Activated CD4-positive, alpha-beta T cell treated with anti-CD3 and anti-CD28 coated beads, Interleukin-2, amount 50 U/mL, for 1 hour (primary cell): ENCODE data around the gene NRIP1.

Experiments used
- DNase-seq: peaks from one replicate; pipeline ENCODE4 v3.0.0-alpha.2; 2020

The NRIP1 gene, protein sequence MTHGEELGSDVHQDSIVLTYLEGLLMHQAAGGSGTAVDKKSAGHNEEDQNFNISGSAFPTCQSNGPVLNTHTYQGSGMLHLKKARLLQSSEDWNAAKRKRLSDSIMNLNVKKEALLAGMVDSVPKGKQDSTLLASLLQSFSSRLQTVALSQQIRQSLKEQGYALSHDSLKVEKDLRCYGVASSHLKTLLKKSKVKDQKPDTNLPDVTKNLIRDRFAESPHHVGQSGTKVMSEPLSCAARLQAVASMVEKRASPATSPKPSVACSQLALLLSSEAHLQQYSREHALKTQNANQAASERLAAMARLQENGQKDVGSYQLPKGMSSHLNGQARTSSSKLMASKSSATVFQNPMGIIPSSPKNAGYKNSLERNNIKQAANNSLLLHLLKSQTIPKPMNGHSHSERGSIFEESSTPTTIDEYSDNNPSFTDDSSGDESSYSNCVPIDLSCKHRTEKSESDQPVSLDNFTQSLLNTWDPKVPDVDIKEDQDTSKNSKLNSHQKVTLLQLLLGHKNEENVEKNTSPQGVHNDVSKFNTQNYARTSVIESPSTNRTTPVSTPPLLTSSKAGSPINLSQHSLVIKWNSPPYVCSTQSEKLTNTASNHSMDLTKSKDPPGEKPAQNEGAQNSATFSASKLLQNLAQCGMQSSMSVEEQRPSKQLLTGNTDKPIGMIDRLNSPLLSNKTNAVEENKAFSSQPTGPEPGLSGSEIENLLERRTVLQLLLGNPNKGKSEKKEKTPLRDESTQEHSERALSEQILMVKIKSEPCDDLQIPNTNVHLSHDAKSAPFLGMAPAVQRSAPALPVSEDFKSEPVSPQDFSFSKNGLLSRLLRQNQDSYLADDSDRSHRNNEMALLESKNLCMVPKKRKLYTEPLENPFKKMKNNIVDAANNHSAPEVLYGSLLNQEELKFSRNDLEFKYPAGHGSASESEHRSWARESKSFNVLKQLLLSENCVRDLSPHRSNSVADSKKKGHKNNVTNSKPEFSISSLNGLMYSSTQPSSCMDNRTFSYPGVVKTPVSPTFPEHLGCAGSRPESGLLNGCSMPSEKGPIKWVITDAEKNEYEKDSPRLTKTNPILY (N-terminal part only)

DNA sequence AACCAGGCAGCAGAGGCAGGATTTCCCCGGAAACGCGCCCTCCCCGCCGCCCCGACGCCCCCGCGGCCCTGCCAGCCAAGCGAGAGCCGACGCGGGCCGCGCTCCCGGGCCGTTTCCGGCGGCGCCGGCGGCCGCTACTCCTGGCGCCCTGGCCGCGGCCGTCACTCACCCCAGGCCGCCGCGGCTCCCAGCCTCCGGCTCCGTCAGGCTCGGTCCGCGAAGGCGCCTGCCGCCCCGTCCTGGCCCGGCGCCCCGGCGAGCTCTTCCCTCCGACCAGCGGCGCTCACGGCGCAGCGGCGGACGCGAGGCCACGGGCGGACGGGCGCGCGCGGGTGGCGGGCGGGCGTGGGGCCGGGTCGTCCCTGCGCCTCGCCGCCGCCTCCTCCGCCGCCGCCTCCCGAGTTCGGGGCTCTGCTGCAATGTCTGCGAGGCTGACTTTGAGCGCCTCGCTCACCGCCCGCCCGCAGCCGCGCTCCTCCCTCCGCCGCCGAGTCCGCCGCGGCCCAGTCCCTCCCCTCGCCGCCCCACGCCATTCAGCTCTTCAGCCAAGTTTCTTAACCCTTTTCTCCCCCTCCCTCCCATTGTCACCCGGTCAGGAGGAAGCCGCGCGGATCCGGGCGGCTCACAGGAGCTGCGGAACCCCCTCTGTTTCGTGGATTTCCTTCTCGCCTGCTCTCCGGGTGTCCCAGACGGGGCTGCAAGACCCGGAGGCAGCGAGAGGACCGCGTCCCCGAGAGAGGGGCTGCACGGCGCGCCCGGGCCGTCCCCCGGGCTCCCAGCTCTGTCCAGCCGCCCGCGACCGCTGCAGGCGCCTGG lies at the start of gene NRIP1:
NRIP1 (minus strand) TSS at position 425 of the 816 bp plus-strand sequence. CDS start 96,808 bp downstream, outside the sequence.
- DNase-seq: peak; percentile 81

DNA sequence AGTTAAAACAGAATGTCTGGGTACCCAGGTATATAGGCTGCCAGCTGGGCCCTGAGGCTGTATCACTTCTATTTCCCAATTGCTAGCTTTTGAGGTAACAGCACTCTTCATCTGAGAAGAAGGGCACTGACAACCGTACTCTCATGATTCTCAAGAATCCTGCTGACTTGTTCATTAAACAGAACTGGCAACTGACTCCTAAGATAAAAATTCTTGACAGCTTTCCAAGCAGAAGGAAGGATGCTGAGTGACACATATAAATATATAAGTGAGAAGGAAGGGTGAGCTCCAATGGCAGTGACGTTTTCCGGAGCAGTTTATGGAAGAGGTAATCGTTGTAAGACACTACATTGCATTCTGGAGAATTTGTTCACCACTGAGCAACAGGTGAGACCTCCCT lies 48.1 kb upstream of the NRIP1 start:
- no peak for DNase-seq

DNA sequence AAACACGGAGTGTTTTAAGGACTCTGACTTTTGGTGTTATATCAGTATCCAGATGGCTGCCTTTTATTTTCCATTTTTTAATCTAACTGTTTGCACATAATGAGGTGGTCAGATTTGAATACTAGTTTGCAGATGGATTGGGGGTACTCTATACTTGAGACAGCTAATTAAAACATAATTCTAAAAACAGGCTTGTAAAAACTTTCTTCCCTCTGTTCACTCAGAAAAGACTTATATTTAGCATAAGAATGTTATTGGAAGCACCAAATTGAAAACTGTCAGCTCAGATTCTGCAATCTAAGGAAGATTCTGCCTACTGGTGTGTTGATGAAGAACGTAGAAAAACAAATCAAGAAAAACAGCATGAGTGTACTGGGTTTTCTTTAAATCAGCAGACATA lies 44.0 kb upstream of the NRIP1 start:
- no peak for DNase-seq

DNA sequence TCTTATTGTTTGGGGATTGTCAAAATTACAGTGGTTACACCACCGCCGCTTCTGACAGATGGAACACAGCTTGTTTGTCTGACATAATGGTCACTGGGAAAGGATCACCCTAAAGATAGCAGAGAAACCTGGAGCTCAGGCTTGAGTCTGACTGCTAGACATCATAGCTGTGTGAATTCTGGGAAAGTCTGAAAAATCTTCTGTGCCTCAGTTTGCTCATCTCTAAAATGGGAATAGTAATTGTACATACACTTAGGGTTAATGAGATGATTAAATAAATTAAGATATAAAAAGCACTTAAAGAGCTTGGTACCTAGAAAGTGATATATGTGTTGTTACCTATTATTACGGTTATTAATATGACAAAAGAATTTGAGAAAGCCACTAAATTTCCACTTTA lies 39.7 kb upstream of the NRIP1 start:
- no peak for DNase-seq

DNA sequence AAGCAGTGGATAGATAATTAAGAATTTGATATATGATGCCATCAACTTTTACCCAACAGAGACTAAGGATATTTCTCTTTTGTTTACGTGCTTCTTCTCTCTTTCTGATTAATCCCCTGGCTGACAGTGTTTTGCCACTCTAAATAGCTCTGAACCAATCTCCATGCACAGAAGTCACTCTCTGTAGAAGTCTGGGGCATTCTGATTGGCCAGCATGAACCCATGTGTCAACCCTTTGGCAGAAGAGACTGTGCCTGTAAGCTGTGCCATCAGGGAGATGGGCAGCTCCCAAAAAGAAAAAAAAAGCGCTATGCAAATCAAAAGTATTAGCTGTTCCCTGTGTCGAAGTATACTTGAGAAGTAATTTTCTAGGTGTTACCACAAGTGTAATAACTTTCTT lies 34.1 kb upstream of the NRIP1 start:
- no peak for DNase-seq

DNA sequence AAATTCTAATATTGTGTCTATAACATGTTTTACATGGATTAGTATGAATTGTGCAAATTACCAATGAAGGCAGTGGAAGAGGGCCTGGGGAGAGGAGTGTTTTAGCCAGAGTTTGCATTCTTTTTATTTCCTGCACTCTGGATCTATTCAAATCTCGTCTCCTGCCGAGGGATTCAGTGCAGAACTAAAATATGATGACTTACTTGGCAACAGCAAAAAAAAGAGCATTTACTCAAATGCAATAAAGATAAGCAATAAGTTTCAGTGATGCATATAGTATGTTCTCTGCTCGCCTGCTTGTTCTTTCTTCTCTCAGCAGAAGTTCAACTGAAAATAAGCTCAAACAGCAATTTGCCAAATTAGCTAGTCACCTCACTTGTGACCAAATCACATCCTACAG lies 33.4 kb upstream of the NRIP1 start:
- no peak for DNase-seq

DNA sequence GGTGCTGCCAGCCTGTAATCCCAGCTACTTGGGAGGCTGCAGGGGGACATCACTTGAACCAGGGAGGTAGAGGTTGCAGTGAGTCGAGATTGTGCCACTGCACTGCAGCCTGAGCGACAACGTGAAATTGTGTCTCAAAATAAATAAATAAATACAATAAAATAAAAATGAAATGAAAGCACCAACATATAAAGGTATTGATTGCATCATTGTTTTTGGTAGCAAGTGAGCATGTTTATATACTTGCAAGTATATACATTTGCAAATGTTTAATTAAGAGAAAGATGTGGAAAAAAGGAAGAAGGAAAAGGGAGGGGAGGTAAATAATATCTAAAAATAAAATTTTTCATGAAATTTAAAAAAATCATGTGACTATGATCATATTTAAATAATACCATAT lies 32.8 kb upstream of the NRIP1 start:
- DNase-seq: no peak

DNA sequence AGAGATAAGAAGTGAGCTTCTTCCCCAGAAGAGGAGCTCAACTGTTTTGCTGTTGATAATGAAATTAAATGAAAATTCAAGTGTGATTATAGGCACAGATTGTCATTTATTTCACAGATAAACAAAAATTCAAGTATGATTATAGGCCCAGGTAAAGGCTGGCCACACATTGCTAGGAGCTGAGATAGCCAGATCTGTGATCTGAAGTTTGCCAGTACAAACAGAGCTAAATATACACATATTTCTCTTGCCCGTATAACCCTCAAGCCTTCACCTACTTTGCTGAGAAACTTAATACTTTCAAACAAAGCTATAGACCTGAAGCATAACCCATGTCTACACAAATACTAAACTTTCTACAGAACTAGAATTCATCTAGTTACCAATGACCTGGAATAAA lies 31.3 kb upstream of the NRIP1 start:
- DNase-seq: no peak

DNA sequence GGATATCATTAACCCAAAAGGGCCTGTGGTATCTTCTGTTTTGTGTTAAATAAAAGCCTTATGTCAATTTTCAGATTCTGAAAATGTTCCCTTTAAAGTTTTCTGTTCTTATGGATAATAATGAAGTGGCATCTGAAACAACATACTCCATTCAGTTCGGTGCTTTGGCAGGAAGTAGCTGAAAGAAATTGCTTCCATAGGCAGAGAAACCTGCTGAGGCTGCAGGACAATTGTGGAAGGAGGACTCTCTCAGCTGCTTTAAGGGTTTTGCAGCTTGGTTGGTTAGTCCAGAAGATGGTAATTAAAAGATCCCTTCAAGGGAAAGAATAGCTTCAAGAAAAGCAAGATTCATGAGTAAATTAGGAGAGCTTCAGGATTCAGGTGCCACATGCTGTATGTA lies 30.5 kb upstream of the NRIP1 start:
- DNase-seq: no peak

DNA sequence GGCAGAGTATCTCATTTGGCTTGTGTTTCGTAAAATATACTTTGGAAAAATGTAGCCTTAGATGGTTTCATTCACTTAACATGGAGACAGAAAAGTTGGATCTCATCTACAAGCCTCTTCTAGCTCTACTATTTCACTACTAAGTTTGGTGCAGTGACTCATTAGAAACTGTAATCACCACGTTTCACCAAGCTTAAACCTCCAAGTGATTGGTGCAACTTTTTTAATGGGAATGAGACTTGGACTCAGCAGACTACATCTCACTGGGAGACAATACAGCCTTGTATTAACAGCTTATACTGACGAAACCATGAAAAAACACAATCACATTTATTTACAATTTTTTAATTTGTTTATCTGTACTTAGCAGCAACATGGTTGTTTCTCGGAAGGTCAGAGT lies 29.9 kb upstream of the NRIP1 start:
- no peak for DNase-seq

DNA sequence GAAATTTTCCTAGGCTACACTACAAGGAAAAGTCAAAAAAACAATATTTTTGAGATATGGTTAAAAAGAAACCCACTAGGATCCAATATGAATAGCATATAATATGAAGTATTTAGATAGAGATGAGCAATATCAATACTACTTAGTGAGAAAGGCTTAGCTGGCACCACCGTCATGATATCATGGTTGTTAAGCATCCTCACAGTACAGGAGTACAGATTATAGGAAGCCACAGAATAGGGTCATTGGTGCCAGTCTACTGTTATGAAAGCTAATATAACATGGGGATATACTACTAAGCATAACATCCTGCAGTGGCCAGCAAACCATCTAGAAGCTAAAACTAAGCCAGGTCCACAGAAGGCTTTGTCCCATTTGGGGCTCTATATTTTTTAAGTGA lies 28.4 kb upstream of the NRIP1 start:
- DNase-seq: no peak

DNA sequence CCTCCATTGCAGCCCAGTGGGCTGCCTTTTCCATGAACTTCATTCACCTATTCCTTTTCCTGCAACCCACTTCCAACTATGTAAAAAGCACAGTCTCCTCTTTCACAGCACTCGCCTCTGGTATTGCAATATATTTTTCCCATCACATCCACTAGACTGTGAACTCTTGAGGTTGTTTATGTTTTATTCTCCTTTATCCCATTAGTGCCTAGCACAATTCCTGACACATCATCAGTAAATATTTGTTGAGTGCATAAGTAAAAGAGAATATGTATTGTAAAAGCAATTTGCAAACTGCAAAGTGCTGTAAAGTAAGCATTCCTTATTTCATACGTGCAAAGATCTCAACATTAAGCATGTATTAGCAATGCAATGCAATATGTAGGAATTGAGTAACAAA lies 27.9 kb upstream of the NRIP1 start:
- DNase-seq: no peak

DNA sequence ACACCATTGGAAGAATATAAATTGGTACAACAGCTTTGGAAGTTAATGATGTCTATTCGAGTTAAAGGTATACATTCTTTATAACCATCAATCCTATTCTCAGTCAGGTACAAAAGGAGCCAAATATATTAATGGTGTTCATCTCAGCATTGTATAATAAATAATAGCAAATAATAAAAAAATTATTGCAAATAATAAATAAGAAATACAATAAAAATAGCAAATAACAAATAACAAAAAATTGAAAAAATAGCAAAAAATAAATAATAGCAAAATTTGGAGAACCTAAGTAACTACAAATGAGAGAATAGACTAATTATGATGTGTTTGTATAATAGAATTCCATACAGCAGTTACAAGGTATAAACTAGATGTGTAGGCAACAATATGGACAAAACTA lies 25.6 kb upstream of the NRIP1 start:
- no peak for DNase-seq

DNA sequence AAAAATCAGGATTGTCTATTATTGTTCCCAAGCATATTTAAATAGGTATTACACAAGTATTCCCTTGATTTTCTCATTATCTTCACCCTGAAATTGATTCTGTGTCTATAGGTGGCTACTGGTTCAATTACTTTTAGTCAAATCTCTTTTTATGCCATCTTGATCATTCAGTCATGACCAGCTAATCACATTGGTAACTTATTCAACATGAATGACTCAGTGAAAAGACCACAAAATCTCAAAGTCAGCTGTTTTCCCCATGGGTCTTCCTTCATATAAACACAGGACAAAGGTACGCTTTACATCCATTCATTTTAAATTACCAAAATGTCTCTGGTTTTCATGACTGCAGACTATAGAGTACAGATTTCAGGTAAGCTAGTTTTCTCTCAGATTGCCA lies 23.7 kb upstream of the NRIP1 start:
- no peak for DNase-seq

DNA sequence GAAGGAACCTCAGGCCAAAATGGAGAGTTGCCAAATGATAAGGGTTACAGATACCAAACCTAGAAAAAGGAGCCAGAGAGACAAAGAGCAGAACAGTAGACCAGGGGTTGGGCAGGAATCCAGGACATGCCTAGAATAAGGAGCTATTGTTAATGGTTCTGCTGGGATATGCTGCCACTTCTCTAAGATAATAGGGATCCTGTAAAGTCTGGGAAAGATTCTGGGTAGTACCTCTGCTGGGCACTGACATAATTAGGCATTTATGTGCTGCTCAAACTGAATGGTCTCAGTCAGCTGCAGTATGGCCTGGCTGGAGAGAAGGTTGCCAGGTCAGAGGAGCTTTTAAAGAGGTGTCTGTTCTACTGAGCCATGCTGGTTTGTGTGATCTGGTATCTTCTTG lies 19.9 kb upstream of the NRIP1 start:
- DNase-seq: no peak

DNA sequence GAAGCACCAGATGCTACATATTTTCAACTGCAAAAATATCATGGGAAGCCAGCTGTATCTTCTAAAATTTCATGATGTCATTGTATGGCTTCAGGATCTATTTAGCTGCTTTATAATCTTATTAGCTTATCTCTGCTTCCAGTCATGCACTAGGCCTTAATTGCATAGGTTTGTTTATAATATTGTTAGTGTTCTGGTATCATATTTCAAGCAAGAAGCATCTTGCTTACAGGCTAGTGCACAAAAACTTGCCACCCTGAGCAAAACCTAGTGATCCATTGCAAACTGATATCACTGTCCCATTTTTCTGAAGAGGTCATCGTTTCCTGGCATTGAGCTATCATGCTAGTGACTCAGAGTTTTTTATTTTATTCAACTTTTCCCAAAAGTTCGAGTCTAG lies 15.7 kb upstream of the NRIP1 start:
- no peak for DNase-seq

DNA sequence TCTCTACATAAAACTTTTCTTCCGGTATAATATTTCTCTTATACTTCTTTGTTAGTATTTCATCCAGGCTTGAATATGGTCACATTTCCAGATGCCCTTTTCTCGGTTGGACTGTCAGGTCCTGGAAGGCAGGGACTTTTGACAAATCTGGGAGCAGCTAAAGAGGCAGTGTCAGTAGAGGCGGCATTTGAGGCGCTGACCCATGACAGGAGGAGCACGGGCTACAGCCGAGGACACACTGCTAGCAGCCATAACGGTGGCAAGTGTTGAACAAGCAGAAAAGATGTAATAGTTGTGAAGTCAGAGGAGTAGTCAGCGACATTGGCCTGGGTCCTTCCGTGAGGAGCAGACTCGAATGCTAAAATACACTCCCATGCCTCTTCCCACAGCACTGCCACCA lies 14.5 kb upstream of the NRIP1 start:
- DNase-seq: no peak

DNA sequence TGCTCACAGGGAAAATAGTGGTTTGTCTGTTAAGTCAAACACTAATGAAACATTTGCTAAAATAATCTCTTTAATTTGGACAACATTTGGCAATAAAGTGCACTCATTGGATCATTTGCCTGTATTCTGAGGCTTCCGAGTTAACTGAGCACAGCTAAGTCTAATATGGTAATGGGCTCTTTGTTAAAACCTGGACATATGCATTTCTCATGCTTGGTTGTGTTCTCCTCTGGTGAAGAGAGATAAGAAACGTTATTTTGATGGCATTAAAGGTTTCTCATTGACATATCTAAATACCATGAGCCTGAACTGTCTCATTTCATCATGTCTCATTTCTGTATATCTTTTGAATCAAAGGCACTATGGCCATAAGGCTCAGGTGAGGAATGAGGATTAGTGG lies 13.4 kb upstream of the NRIP1 start:
- no peak for DNase-seq

DNA sequence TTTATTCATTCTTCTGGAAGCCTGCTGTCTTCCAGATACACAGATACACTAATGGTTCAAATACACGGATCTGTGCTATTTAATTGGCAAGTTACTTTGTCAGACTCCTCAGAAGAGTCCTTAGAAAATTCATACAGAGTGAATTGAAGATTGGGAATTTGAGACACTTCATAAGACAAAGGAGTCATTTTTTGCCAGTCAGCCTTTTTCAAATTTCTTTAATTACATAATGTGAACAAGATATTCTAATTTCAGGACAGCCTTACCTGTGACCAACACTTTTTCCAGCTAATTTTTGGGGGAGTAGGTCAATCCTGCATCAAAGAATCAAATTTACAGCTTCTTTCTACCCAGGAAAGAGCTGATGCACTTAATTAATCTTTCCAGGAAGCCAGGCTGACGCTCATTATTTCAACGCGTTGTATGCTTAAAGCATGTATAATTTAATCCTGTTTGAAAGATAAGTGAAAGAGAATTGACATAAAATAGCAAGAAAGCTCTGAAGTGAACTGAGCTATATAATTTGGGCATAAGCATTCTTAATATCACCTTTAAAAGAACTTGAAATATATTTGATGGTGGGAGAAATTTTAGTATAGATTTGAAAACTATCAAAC lies 12.8 kb upstream of the NRIP1 start:
- DNase-seq: no peak

DNA sequence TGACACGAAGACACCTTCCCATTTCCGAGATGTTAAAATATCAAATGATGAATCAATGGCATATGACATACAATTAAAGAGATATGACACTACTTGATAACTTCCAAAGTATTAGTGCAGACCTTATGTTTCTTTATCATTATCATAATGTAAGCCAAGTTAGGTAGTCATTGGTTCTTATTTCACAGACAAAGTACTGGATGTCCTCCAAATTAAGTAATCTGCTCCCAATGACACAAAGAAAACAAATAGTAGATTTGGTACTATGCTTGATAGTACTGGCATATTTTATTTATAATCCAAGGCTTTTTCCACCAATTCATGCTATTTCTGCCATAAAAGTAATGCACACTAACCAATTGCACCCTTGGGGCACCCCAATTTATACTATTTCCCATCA lies 11.9 kb upstream of the NRIP1 start:
- DNase-seq: no peak

DNA sequence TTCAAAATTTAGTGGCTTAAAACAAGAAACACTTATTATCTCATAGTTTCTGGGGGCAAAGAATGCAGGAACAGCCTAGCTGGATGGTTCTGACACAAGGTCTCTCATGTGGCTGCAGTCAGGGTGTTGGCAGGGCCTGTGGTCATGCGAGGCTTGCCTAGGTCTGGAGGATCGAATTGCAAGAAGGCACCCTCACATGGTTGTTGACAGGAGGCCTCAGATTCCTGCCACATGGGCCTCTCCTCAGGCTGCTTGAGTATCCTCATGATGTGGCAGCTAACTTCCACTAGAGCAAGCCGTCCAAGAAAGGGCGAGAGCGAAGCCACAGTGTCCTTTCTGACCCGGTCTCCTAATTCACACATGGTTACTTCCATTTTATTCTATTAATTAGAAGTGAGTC lies 6.2 kb upstream of the NRIP1 start:
- no peak for DNase-seq

DNA sequence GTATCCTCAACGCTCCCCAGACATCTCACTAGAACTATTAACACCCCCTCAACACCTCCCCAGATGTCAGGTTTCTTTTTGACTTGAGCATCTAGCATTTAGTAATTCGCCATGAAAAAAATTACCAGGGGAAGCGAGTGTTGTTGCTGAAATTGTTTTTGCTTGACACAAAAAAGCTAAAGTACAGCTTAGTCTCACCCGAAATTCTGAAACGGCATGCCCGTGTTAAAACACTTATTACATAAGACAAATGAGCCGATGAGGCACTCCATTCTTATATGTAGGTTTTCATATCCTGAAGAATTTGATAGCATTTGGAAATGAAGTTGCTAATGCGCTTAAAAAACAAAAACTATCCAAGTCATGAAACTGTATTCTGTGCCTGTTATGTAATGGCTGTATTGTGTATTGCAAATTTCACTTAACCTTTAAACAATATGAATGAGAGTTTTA lies 1.3 kb upstream of the NRIP1 start:
- DNase-seq: no peak
